8988T (cell line): Measurements from ENCODE around the gene TEX35.

Experiments used
- DNase-seq: peaks from one replicate; pipeline ENCODE4 v3.0.0; 2011

The TEX35 gene

DNA sequence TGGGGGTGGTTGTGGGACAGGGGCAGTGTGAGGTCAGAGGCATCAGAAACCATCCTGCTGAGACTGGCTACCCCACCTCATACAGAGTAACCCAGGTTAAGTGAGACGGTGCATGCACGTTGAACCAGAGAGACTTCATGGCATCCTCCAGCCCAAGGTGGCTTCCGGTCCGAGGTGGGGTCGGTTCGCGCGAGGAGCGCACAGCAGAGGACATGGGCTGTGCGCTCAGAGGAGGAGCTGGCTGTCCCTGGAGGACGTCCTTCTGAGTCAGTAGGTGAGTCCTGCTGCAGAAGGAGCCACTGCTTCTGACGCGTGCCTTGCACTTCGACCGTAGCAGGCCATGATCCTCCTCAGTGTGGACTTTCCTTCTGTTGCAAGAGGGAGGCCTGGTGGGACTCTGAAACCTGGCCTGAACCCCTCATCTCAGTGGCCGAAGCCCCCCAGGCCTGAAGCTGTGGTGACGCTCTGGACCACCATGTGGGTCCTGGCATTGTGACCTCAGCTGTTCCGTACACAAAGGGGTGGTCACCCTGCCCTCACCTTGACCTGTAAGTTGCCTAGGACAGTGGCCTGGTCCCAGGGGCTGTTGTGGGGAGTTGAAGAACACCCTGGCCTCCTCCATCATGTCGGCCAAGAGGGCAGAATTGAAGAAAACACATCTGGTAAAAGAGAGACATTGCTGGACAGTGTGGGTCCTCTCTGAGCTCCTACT lies at the start of gene TEX35:
TEX35 (plus strand) TSS at position 544 of the 712 bp plus-strand sequence; CDS start at position 624, 80 bp downstream.
- no peak for DNase-seq

- no peak for DNase-seq
Measured at GRCh38 chr1:178464141-178464540, 48.8 kb upstream of the TEX35 start.

DNA sequence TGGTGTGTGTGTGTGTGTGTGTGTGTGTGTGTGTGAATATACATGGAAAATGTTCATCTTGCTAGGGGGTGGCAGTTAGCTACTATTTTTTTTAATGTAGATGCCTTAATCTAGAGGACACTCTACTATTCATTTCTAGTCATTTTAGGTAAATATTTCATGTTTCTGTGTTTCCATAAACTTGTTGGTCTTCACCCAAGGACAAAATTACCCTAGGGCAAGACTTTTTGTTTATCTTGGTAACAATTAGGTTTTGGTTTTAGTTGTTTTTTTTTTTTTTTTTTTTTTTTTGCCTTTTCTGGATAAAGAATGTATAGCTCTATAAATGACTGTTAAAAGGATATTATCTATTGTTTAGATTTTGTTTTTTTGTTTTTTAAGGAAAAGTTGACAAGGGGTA lies 48.3 kb upstream of the TEX35 start:
- DNase-seq: no peak

DNA sequence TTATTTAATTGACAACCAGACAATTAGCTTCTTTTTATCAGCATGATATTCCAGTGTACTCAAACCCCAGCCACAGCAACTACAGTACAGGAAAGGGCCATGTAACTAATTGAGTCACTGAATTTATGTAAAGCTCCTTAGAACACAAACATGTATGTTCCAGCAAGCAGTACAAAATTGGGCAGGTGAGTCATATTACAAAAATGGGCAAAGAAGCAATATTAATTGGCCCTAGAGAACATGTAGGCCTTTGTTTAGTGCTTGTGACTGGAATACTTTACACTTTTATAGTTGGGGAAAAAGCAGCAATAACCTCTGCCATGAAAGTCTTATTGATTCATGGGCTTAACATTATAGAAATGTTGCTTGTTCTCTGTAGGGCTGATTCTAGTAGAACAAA lies 47.9 kb upstream of the TEX35 start:
- no peak for DNase-seq

DNA sequence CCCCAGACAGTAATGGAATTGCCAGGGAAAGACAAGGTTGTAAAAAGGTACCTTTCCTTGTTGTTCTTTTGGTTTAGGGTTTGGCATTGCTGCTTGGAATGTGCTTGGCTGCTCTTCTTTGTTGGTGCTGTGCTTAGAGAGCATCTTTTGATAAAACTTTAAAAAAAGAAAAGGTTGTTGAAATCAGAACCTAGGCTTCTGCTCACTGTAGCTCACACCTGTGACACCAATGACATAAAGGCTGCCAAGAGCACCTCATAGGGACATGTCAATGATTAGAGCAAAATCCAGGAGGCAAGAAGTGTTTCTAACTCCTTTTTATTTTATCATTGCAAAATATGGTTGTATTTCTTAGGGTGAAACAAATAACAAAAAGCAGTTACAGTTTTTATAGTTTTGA lies 45.1 kb upstream of the TEX35 start:
- no peak for DNase-seq

- DNase-seq: no peak
Measured at GRCh38 chr1:178470411-178470960, 42.4 kb upstream of the TEX35 start.

DNA sequence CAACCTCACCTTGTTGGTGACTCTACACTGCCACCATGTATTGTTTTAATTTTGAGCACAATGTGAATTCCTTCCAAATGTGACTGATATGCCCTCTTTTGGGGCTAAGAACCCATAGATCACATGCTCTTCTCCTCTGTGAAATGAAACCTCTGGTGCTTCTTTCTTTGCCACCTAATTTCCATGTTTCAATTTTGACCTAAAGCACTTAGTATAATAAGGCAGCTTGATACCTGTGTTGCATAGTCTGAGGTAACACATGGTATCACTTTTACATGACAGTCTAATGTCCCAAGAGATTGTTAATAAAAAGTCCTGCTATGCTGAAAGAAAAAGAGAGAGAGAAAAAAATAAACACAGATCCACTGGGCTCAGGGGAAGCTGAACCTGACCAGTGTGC lies 40.4 kb upstream of the TEX35 start:
- no peak for DNase-seq

DNA sequence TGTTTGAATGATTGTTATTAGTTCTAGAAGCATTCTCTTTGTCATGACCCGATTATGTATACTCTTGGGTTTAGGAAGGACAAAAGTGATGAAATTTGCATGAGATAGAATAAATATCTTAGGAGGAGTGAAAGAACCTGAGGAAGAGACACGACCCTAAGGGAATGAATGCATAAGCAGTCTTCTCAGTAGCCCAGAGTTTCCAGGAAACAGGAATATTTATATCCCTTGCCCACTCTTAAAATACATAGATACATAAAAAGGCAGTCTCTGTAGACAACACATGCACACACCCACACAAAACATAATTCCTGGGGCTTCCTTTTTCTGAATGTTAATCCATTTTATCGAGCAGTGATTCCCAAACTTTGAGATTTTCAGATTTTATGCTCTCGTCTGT lies 35.5 kb upstream of the TEX35 start:
- no peak for DNase-seq

DNA sequence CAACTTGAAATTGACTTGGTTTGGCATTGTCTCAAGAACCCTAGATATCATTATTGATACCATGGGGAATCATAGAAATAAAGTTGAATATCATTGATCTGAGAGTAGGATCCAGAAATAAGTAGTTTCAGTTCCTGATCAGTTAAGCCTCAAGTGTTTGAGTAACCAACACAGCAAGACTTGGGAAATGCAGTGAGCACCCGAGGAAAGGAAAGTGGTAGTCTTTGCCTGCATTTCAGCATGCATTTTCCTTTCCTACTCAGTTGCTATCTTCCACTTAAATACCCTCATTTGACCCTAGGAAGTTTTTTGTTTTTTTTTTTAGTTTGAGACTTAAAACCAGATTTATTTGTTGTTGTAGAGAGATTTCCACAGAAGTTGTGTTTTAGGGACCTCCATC lies 35.1 kb upstream of the TEX35 start:
- DNase-seq: no peak

- no peak for DNase-seq
Measured at GRCh38 chr1:178483251-178483957, 29.5 kb upstream of the TEX35 start.

- no peak for DNase-seq
Measured at GRCh38 chr1:178484698-178485225, 28.1 kb upstream of the TEX35 start.

DNA sequence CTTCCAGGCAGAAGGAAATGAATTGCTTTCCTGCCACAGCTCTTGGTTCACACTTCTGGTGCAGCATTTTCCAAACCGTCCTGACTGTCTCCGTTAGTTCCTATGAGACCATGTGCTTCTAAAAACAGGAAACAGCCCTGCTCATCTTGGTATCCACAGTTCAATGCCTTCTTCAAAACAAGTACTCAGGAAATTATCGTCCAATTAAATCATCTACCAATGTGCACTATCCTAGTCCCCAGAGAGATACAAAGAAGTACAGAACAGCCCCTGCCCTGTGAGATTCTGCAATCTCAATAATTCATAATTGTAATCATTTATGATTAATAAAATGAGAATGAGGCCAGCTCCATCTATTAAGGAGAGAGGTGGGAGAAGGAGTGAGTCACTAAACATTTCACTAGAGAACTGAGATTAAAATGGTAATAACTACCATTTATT lies 27.3 kb upstream of the TEX35 start:
- DNase-seq: no peak

GRCh38 chr1:178486100-178487069 lies 26.5 kb upstream of the TEX35 start:
- DNase-seq: no peak

GRCh38 chr1:178487070-178487615 lies 25.8 kb upstream of the TEX35 start:
- DNase-seq: no peak

DNA sequence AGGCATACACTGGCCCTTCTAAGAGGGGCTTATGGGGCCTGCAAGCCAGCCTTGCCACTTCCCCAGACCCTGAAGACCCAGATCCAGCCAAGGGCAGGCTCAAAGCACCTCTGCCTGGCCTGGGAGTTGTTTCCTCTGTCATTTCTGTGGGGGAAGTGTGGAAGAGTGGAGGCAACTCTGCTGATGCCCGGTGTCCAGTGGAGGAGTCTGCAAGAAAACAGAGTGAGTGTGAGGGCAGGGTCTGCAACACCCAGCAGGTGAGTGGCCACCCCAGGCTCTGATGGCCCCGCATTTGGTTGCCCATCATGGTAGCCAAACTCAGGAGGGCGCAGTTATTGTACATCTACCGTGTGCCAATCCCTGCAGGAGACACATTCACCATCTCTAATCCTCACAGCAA lies 24.5 kb upstream of the TEX35 start:
- DNase-seq: no peak

GRCh38 chr1:178489399-178489798 lies 23.5 kb upstream of the TEX35 start:
- DNase-seq: no peak

DNA sequence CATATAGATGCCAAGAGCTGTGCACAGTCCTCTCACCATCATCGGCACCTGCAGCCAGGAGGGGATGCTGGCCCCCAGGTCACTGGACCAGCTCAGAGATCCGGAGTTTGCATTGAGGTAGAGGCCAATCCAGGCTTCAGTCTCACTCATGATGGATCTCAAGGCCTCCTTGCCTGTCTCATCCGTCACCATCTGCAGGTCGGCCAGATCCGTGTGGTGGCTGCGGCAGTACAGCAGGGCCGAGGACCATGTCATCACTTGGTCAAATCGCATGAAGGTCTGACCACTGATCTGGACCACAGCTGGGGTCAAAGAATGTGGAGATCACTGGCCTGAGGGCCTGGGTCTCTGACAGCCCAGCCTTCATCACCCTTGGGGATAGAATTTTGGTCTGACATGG lies 22.8 kb upstream of the TEX35 start:
- no peak for DNase-seq

DNA sequence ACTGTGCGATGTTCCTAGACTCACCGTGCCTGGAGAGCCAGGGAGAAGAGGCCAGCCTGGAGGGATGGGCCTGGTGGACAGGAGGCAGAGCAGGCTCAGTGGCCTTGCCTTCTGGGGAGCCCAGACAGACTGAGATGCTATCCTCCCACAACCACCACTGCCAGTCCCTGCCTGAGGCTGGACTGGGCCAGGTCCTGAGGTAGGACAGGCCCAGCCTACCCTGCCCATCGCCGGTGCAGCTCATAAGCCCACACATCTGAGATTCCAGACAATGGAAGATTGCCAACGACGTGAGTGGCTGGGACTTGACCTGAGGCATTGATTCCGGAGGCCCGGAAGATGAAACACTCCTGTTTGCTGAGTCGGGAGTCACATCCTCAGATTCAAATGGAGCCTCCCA lies 21.9 kb upstream of the TEX35 start:
- DNase-seq: no peak

DNA sequence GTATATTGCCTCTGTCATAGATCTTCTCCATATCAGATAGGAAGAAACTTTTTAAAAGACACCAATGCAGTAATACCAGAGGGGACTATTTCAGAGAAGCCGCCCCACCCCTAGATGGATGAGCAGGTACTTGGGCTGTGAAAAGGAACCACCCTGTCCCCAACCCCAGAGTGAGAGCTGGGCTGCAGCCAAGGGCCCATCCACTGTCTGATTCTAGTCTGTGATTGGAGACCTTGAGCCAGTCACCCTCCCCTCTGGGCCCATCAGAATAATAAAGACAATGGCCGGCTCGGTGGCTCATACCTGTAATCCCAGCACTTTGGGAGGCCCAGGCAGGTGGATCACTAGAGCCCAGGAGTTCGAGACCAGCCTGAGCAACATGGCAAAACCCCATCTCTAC lies 21.2 kb upstream of the TEX35 start:
- no peak for DNase-seq

DNA sequence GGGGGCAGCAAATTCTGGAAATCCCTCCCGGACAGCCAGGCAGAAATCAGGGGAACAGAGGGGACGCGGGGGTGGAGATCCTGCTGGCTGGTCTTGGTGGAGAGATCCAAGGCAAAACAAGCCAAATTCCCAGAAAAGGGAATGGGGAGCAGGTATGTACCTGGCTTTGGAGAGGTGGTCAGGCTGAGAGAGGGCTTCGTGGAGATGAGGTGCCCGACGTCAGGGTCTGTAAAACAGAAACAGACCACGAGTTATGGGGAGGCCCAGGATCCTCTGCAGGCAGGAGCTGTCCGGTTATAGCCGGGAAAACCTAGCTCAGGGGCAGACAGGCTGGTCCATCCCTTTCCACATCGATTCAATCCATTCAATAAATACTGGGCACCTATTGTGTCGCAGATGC lies 20.6 kb upstream of the TEX35 start:
- DNase-seq: no peak

- no peak for DNase-seq
Measured at GRCh38 chr1:178493301-178493741, 19.6 kb upstream of the TEX35 start.

GRCh38 chr1:178494569-178494971 lies 18.3 kb upstream of the TEX35 start:
- no peak for DNase-seq
